EL (cell line): ENCODE data around the gene CEP57.

Experiments used
- DNase-seq: peaks from one replicate; pipeline ENCODE4 v3.0.0-alpha.2; 2016

Gene CEP57

DNA sequence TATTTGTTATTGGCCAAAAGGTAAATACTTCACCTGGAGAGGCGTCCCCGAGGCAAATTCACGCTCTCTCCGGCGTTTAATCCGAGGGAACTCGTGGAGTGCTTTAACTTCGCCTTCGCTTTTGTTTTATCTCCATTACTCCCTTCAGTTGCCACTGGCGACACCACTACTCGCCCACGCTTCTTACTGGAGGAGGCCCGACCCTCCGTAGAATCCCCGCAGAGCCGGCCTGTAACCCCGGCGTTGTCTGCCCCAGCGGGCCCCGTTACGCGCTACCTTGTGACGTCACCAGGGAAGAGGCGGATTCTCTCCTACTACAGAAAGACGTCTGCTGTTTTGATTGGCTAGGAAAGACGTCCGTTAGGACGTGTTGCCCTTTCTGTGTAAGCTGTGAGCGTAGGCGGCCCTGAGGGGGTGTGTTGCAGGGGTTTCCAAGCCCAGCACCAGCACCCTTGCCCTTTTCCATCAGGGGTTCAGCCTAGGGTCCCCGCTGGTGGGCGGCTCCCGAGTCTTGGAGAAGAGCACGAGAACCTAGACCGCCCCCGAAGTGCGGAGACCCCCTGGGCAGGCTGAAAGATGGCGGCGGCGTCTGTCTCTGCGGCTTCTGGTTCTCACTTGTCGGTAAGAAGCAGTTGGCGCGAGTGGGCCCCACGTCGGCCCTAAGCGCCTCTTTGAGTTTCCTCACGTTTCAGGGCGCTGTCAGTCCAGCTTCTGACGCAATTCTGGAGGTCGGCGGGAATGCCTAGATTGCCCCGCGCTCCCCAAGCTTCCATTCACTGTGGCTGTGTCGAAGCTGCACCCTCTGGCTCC is at the start of gene CEP57:
Gene CEP57, plus strand, starts transcription at position 376 of the 810 bp plus-strand sequence. Its CDS starts 201 bp downstream, at position 577.
- peak; percentile 99 for DNase-seq

DNA sequence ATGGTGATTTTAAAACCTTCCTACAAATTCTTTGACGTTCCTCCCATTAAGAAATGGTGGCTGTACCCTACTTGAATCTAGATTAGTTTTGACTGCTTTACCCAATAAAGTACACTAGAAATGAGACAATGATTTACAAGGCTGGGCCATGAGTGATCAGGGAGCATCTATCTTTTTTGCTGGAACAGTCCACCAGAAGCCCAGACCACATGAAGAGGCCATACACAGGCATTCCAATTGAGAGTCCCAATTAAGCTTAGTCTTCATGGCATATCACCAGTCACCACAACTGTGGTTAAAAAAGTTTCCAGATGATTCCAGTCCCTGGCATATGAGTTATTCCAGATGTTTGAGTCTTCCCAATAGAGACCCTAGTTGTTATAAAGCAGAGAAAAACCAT is 40.2 kb upstream of the CEP57 start:
- no peak for DNase-seq

DNA sequence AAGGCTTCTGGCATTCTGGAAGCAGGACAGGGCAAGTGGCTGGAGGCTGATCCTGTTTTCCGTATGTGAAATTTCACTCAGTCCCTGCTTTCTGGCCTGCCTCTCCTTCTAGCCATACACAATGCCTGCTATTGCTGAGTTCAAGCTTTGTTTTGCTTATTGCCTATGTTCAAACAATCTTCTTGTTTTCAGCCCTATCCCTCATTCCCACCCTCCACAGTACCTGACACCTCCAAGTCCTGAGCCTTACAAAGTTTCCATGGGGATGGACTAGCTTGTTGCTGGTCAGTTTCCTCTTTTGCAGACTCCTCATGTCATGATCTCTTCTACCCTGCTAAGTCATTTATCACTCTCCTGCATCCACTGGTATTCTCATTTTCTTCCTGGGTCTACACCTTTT is 38.8 kb upstream of the CEP57 start:
- DNase-seq: no peak

DNA sequence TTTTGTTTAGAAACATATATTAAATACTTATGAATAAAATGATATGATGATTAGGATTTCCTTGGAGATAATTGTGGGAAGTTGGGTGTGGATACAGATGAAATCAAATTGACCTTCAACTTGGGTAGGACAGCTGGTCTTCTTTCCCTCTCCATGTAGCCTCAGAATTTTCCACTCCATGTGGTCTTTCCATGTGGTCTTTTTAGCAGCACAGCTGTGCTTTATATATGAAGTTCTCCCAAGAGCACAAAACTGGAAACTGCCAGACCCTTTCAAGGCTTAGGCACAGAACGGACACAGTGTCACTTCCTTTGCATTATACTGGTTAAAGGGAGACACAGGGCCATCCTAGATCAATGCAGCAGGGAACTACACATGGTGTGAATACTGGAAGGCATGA is 29.4 kb upstream of the CEP57 start:
- DNase-seq: no peak

DNA sequence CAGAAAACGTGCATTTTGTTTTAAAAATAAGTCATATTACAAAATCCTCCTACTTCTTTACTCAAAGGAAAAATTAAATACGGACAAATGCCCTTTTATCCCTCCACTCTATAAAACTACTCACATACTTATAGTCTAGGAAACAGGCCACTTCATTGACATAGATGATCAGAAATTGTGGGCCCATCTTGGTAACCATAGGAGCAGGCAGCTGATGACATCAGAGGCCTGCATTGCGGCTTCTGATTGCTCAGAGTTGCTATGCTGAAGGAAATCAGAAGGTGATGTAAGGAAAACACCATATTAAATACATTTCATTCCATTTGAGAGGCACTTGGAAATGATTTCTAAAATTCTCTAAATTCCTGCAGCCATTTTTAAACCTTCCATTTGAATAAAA is 27.8 kb upstream of the CEP57 start:
- DNase-seq: no peak

DNA sequence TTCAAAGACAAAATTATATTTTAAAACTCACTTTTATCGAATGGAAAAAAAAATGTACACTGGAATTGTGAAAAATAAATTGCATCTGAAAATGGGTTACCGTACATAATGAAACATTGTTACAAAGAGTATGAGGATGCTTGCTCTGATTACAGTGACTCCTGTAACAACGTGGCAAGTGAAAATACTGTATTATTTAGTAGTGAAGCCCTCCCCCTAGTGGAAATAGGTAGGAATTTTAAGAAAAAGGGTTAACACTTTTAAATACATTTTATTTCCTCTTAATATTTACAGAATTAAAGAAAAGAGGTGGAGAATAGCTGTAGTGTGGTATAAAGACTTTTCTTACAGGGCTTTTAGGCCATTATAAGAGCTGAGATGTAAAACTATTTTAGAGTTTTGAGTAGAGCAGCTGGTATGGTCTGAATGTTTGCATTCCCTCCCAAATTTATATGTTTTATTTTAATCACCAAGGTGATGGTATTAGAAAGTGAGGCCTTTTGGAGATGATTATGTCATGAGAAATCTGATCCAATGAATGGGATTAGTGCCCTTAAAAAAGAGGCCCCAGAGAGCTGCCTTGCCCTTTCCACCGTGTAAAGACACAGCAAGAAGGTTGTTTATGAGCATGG is 25.9 kb upstream of the CEP57 start:
- DNase-seq: peak; percentile 39

DNA sequence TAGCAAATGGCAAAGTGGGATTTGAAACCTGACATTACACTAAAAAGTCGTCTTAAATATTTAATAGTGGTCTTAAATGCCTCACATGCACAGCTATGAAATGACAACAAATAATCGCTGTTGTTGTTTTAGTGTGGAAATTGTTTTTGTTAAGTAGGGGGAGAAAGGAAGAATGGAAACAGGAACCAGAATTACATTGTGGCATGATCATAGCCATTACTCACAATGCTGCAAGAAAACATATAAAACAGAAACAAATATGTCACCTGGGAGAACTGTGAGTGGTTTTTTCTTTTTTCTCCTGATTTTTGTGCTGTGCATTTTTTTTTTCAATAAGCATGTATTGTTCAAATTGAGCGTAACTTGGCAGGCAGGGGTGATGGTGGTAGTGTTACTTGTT is 23.6 kb upstream of the CEP57 start:
- DNase-seq: no peak

DNA sequence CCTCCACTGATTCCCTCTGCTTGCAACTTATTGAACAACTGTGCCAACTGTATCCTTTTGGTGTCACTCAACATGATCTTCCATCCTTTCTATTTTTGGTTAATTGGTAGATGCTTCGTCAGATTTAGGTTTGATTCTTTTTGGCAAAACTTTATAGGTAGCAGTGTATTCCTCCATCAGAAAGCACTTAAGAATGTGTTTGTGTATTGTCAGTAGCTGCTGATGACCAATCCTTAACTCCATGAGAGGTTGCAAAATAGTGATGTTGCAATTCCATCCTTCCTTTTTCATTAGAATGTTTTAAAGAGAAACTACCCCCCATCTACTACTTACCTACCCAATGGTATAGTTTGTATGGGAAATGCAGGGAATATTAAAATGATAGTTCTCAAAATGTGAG is 22.8 kb upstream of the CEP57 start:
- DNase-seq: peak; percentile 48

DNA sequence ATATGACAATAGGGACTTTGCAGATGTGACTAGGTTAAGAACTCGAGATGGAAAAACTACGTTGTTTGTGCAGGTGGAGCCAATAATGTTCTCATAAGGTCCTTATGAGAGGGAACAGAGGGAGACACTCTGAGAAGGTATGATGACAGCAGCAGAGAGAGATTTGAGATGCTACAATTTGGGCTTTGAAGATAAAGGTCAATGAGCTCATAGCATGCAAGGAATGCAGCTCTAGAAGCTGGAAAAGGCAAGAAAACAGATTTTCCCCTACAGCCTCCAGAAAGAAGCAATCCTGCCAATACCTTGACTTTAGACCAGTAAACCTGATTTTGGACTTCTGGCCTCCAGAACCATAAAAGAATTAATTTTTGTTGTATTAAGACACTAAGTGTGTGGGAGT is 21.8 kb upstream of the CEP57 start:
- peak; percentile 8 for DNase-seq

DNA sequence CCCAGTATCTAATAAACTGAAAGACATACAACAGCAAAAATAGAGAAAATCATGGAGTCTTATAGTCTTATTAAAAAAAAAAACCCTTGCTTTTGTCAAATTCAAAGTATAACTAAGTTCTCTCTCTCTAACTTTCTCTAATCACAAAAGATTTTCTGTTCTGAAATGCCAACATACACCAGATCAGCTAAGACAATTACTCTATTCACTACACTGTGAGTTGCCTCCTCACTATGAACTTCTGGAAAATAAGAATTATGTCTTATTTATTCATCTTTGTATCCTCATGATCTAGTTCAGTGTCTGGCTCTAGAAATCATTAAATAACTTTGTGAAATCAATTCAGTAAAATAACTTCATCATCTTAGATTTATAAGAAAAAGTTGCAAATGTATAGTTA is 13.4 kb upstream of the CEP57 start:
- no peak for DNase-seq

DNA sequence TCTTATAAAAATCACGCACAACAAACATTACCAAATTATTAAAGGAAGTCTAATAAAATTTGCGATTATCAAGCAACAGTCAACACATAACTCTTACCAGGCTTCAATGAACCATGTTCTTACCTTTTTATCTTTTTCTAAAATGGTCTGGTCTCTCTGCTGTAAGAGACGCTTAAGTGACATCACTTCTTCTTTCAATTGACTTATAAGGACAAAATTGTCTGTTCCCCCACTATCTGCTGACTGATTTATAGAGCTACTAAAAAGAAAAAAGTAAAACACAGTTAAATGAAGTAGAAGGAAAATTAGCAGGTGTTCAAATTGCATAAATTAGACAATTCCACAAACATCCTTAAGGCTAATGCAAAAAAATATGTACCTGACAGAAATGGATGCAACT is 11.6 kb upstream of the CEP57 start:
- DNase-seq: no peak

DNA sequence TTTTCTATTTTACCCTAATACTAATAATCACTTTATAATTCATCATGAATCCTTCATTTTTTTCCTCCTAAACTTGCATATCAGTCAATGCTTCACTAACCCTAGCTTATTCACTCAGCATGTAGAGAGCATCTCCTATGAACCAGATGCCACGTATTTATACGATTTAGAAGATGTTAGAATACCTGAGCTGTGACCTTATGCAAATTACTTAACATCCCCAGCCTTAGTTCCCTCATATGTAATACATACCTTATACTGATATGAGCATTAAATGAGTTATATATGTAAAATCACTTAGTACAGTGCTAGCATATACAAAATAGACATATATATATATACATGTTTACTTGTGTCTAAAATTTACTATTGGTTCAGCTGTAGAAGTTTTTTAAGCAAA is 9.8 kb upstream of the CEP57 start:
- DNase-seq: no peak

DNA sequence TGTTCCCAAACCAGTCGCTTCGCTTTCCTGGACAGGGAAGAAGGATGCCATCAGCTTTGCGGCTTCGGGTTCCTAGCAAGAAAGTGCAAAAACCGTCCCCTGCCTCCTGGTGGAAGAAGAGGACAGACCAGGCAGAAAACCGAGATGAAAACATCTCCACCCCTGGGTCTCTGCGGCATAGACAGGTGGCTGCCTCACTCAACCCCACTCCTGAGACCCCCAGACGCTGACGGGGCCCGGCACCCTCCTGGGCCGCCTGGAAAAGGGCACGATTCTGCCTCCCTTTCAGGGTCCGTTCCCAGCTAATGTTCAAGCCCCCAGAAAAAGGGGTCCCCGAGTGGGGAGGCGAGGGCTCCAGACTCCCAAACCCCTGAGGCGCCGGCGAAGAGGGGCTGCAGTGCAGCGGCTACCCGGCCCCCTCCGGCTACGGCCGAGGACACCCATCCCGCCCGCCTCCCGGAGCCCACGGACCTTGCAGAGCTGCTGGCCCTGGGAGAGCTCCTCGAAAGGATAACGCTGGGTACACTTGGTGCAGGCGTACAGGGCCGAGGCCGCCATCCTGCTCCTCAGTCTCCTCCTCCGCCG is 1.3 kb upstream of the CEP57 start:
- peak; percentile 55 for DNase-seq

DNA sequence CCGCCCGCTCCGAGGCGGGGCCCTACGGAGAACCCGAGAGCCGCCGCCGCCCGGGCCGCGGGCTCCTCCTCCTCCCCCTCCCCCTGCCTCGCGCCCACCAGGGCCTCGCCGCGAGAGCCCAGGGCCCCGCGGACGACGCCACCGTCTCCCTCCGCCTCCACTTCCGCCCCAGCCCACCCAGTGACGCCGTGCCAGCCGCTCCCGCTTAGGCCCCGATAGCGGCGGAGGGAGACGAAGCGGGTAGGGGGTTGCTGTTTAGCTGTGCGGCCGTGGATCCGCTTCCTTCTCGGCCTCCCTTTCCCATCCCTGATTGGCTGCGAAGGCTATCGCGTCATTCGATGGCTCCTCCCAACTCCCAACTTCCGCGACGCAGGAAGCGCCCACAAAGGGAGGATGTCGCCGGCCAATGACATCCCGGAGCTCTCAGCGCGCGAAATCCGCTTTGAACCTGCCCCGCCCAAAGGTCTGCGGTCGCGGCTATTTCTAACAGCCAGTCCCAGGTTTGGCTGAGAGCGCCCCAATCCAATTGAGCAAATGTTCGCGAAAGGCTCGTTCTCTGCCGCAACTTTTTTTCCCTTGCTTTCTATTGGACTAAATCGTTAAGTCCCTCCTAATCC is 684 bp upstream of the CEP57 start, which contains the start of gene FAM76B:
Gene FAM76B, minus strand, starts transcription at position 277 of the 617 bp plus-strand sequence. CDS start 304 bp downstream, outside the sequence.
- DNase-seq: peak; percentile 99

DNA sequence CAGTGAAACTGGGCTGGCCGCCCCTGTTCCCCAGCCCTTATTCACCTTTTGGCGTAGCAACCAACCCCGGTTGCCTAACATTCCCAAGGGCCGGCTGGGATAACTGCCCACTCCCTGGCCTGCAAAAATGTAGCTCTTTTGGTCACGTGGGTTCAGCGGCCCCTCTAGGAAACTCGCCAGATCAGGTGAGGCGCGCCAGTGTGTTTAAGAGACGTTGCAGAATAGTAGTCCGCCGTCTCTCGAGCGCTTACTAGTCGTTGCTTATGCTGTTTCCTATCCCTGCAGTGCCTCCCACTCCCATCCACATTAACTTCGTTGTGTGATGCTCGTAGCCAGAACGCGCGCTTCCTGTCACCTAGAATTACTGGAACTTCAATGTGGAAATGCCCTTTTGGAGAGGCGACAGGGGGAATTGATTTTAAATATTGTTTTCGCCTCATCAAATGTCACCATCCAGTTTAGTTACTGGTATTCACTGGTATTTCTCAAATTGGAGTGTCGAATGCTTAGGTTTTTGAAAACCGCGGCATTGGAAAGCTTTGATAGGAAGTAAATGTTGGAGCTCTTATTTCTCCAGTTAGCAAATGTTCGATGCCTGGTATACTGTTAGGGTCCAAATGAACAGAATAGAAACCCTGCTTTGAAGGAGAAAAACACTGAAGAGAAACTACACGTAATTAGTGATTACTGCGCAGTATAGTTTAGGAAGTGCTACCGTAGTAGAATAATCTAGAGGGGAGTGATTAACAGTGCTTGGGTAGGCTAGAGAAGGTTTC is 823 bp downstream of the CEP57 start:
- peak; percentile 55 for DNase-seq

DNA sequence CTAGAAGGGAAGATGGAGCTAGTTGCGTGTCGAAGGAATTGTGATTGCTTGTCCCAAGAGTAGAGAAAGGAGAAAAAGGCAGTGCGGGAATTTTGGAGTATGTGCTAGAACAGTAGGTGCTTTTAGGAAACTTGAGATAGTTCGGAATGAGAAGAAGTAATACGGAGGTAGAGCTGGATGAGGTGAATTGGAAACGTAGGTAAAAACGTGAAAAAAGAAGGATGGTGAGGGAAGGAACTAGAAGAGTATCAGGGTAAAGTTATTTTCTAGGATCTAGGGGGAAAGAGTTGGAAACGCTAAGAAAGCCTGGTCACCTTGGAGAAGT is 1.4 kb downstream of the CEP57 start:
- DNase-seq: no peak

DNA sequence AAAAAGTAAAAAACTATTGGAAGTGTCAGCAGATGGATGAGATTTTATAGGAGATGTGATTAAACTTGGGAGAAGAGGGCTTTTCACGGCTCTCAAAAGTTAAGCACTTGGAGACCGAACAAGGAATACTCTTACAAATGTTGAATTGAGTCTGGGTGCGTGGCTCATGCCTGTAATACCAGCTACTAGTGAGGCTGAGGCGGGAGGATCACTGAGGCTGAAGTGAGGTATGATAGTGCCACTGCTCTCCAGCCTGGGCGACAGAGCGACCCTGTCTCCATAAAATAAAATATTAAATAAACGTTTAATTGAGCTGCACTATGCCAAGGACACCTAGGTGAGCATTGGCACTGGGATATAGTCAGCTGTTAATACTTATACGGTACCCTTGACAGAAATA is 1.9 kb downstream of the CEP57 start:
- DNase-seq: no peak

DNA sequence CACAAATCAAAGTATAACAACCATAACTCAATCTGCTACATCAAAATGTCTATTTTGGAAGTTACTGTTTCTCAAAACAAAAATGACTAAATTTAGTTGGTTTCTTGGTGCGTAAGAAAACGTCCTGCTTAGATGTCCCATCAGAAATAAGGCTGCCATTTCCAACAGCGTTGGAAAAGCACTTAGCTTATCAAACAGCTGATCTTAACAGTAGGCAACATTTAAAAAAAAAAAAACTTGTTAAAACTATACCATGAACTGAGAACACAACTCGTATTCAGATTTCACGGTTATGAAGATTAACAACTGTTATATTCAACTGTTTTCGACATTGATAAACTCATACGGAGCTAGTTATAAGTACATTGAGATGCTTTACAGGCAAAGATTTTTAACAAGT is 2.4 kb downstream of the CEP57 start:
- no peak for DNase-seq

DNA sequence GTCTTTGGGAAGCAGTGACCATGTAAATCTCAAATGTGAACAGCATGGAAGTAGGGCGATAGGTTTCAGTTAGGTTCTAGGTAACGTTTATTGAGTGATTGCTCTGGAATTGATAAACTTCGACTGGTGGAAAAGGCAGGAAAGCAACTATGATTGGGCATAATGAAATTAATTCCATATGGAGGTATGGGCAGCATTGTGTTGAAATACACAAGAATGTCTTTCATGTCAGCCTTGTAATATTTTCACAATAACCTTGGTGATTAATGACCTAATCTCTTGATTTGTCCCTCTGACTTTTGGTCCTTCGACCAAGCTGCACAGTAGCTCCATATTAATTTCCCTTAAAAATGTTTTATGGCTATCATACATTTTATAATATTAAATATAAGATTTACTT is 2.8 kb downstream of the CEP57 start:
- DNase-seq: no peak

DNA sequence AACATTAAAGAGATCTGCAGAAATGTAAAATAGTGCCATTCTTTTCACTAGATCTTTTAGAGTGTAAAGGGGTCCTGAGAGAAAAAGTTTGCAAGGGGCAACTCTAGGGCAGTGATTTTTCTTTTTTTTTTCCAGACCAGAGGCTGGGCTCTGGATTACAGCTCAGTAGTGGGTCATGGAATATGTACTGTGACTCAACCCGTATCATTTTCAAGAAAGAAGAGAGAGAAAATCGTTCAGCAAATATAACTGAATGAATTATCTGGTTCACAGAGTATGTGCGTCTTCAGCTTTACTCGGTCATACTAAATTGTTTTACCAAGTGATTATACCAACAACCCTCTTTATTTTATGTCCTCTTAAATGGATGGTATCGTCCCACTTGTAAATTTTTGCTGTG is 3.8 kb downstream of the CEP57 start:
- no peak for DNase-seq

DNA sequence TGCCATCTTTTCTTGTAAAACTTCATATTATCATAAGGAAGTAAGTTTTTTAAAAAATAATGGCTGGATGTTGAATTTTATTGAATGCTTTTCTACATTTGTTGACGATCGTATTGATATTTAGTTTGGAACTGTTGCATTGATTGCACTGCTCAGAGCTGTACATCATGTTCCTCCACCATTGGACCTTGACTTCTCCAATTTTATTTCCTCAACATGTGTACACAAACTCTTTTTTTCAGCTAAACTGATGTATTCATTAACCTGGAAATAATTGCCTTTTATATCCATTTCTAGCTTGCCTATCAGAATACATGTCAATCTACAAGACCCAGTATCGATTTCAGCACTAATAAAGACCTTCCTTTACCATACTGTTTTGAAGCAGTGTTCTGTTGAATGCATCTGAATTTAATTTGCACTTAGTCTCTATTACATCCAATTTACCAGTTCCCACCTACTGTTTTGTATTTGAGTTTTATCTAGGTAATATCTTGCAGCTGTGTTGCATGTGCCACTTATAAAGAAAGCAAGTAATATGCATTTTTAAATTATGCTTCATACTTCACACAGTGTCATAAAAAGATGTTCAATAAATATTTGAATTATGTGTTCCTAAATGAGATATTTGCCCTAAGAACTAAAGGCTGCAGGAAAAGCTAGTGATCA is 5.5 kb downstream of the CEP57 start:
- DNase-seq: no peak

DNA sequence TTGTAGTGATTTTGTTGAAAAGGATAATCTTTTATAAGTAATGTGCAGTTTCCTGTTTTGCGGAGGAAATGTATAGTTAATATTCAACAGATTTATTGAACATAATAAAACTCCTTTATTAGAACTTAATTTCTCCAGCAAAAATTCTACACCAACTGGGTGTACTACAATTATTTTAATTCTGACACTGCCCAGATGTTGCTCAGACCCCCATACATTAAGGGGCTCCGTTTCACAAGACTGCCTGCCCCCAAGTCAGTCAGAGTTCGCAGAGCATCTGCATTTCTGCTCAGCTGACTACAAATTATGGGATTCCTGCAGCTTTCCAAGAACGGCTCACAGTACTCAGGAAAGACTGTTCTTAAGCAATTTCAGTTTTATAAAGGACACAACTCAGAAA is 6.2 kb downstream of the CEP57 start:
- no peak for DNase-seq

DNA sequence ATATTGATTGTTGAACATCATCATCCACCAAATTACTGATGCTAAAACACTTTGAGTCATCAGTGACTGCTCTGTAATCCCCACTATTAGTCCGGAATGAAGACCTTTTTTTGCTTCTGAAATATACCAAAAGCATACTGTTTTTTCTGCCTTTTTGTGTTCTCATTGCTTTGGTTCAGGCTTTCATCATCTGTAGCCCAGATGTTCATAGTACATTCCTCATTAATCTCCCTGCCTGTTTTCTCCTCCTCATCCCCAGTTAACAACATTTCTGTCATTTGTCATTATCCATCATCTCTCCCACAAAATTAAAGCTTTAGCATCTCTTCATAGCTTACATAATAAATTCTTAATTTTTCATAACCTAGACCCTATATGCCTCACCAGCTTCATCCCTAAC is 9.2 kb downstream of the CEP57 start:
- no peak for DNase-seq
